Endometrial microvascular endothelial cells (primary cell): ENCODE measurements around the gene GRIK4. TPM values are rescaled to one million over a fixed set of nuclear protein-coding genes. Genes with fewer than 3 reads are reported as not detected.

Experiments
- in situ Hi-C: cut with HindIII; loops from 2 replicates; pipeline ENCODE4 v1.10.0; 2017; ENCODE audit warnings: low sequenced_read_pairs, low pct_unique_long_range_greater_than_20kb; ENCODE audit errors: inconsistent ontology term
- total RNA-seq: library from RNA; depleted of rRNA; stranded (reverse); fragments of >200 nt; gene quantifications from one replicate; pipeline ENCODE4 v1.2.3, GENCODE V29; 2015; ENCODE audit errors: inconsistent ontology term

The GRIK4 gene
- total RNA-seq, 1 donor from 2014 or later: not detected

- in situ Hi-C loops: no loop called here
These were observed 521.0 kb downstream of the GRIK4 start for GRCh38 chr11:121032546-121032945.

GRCh38 chr11:121033635-121034034 lies 522.1 kb downstream of the GRIK4 start:
- in situ Hi-C loops: no loop called here

GRCh38 chr11:121035169-121035755 lies 523.7 kb downstream of the GRIK4 start:
- in situ Hi-C loops: no loop called here

- in situ Hi-C loops: no loop called here
These were observed 524.2 kb downstream of the GRIK4 start for GRCh38 chr11:121035780-121036179.

GRCh38 chr11:121037016-121037415 lies 525.5 kb downstream of the GRIK4 start:
- in situ Hi-C loops: no loop called here

Other genes with a start within 250 kb of the GRIK4 start
- 14.6 TPM for gene TLCD5, start 186.4 kb upstream of the GRIK4 start, total RNA-seq
- 60.8 TPM for gene ARHGEF12, start 175.3 kb upstream of the GRIK4 start, total RNA-seq